Upper lobe of left lung (tissue), 6 donors: ENCODE measurements around the gene GALNT8. TPM values are rescaled to one million over a fixed set of nuclear protein-coding genes. Genes with fewer than 3 reads are reported as not detected.

Source experiments
- ATAC-seq, 2 donors: fragments of 200-7000 bp; cut with Tn5 transposase; one replicate each; pipeline ENCODE4 v1.9.1; 2022; ENCODE audit warnings: mild to moderate bottlenecking in 2 of 2, moderate library complexity in 2 of 2; ENCODE audit not compliant: low FRiP score in 2 of 2
- DNase-seq, 2 donors: peaks; one replicate each; pipeline ENCODE4 v3.0.0-alpha.2; 2019 to 2020
- H3K27ac ChIP-seq, 4 donors: fragments of 200-600 bp; sonication (generic); one replicate each; pipeline ENCODE4 v1.5.1; 2016 to 2019
- H3K27me3 ChIP-seq, 4 donors: fragments of 200-600 bp; sonication (generic); one replicate each; pipeline ENCODE4 v1.5.1; 2017 to 2019
- H3K36me3 ChIP-seq, 4 donors: fragments of 200-600 bp; sonication (generic); one replicate each; pipeline ENCODE4 v1.5.1; 2016 to 2019
- H3K4me1 ChIP-seq, 4 donors: fragments of 200-600 bp; sonication (generic); one replicate each; pipeline ENCODE4 v1.5.1; 2018 to 2019
- H3K4me3 ChIP-seq, 4 donors: fragments of 200-600 bp; sonication (generic); one replicate each; pipeline ENCODE4 v1.5.1; 2017 to 2019; ENCODE audit warnings: mild to moderate bottlenecking in 2 of 4, moderate library complexity in 1 of 4
- H3K9me3 ChIP-seq, 4 donors: fragments of 200-600 bp; sonication (generic); one replicate each; pipeline ENCODE4 v1.5.1; 2018 to 2019
- CTCF ChIP-seq, 6 experiments: fragments of 450-650 bp in 4 of 6; fragments of 200-600 bp in 2 of 6; sonication (generic) in 2 of 6; IDR thresholded peaks; one replicate each; pipeline ENCODE4 v1.5.1; 2016 to 2019; ENCODE audit warnings: antibody characterized with exemption in 6 of 6
- EP300 ChIP-seq, 4 donors: sonication (generic); formaldehyde crosslinking; IDR thresholded peaks; one replicate each; pipeline ENCODE4 v1.5.1; 2017; ENCODE audit warnings: antibody characterized with exemption in 4 of 4, control low read depth in 2 of 4
- POLR2A ChIP-seq, 4 donors: fragments of 450-650 bp; IDR thresholded peaks; one replicate each; pipeline ENCODE4 v1.5.1; 2016 to 2017; ENCODE audit warnings: antibody characterized with exemption in 4 of 4, mild to moderate bottlenecking in 2 of 4
- POLR2AphosphoS5 ChIP-seq, 2 donors: sonication (generic); formaldehyde crosslinking; IDR thresholded peaks; one replicate each; pipeline ENCODE4 v1.5.1; 2017; ENCODE audit warnings: antibody characterized with exemption in 2 of 2
- WGBS, 2 donors: methylation state at CpG; one replicate each; pipeline ENCODE4 v1.1.5; 2017 to 2018; 5-methylcytosine and 5-hydroxymethylcytosine counted together
- total RNA-seq, 6 donors: library from RNA; depleted of rRNA in 4 of 6; stranded (reverse); fragments of >200 nt in 4 of 6; gene quantifications; one replicate each; pipeline versions ENCODE4 v1.1.0 to v1.2.1, GENCODE V29; 2016 to 2021
- donor health status: DM: no; HTN: no; CAD: no; lungs with moderate emphysema.
- donor health status: DM: no; HTN: yes; CAD: no; lungs with severe emphysema.

The GALNT8 gene
- total RNA-seq, 6 donors from 2014 or later, result 0.14 to 0.94 (median 0.59) TPM; not detected in 1

GRCh38 chr12:4787965-4788364 is 67.8 kb downstream of the GALNT8 start:
- no peak overlapping the region for H3K4me3 ChIP-seq
- H3K27ac ChIP-seq, result no peak overlapping the region
- H3K9me3 ChIP-seq, result peaks cover 0 to 6% (median 0%) of the 10 kb centered on the region in 4 donors
- TF ChIP-seq EP300 (IDR thresholded peaks at IDR 0.05) (no peak), CTCF (IDR thresholded peaks at IDR 0.05) (no peak), POLR2AphosphoS5 (IDR thresholded peaks at IDR 0.05) (no peak), POLR2A (IDR thresholded peaks at IDR 0.05) (no peak)
- ATAC-seq (no peak), DNase-seq (no peak)
- no peaks in the 10 kb centered on the region for H3K27me3 ChIP-seq
- WGBS, 2 donors, result 72 to 76% methylated on average over 7 of the region's 7 CpGs
- no peaks in the 10 kb centered on the region for H3K4me1 ChIP-seq
- H3K36me3 ChIP-seq, result no peaks in the 10 kb centered on the region

- WGBS, 2 donors, result 91 to 94% methylated on average over 9 of the region's 9 CpGs
- no peak for TF ChIP-seq POLR2A (IDR thresholded peaks at IDR 0.05)
- no peak for TF ChIP-seq CTCF (IDR thresholded peaks at IDR 0.05)
- TF ChIP-seq POLR2AphosphoS5 (IDR thresholded peaks at IDR 0.05), result no peak
- TF ChIP-seq EP300 (IDR thresholded peaks at IDR 0.05), result no peak
- Histone ChIP-seq H3K36me3 (no peaks in the 10 kb centered on the region), H3K27me3 (no peaks in the 10 kb centered on the region), H3K9me3 (no peaks in the 10 kb centered on the region), H3K4me3 (no peak overlapping the region), H3K27ac (no peak overlapping the region), H3K4me1 (no peaks in the 10 kb centered on the region)
- DNase-seq (no peak), ATAC-seq (no peak)
These were observed 69.6 kb downstream of the GALNT8 start for GRCh38 chr12:4789776-4790175.

- no peak overlapping the region for H3K4me3 ChIP-seq
- WGBS, 2 donors, result 93 to 98% methylated on average over 3 of the region's 3 CpGs
- no peak for TF ChIP-seq CTCF (IDR thresholded peaks at IDR 0.05)
- TF ChIP-seq EP300 (IDR thresholded peaks at IDR 0.05), result no peak
- no peak for TF ChIP-seq POLR2AphosphoS5 (IDR thresholded peaks at IDR 0.05)
- no peak for TF ChIP-seq POLR2A (IDR thresholded peaks at IDR 0.05)
- H3K9me3 ChIP-seq, result no peaks in the 10 kb centered on the region
- no peak overlapping the region for H3K27ac ChIP-seq
- no peak for DNase-seq
- no peaks in the 10 kb centered on the region for H3K4me1 ChIP-seq
- H3K36me3 ChIP-seq, result no peaks in the 10 kb centered on the region
- ATAC-seq, result no peak
- no peaks in the 10 kb centered on the region for H3K27me3 ChIP-seq
These were observed 71.3 kb downstream of the GALNT8 start for GRCh38 chr12:4791497-4791896.

GRCh38 chr12:4794491-4794890 is 74.3 kb downstream of the GALNT8 start:
- no peak overlapping the region for H3K4me3 ChIP-seq
- no peaks in the 10 kb centered on the region for H3K27me3 ChIP-seq
- WGBS, 2 donors, result 60 to 66% methylated on average over 3 of the region's 3 CpGs
- no peaks in the 10 kb centered on the region for H3K36me3 ChIP-seq
- no peaks in the 10 kb centered on the region for H3K4me1 ChIP-seq
- TF ChIP-seq EP300 (IDR thresholded peaks at IDR 0.05) (no peak), POLR2A (IDR thresholded peaks at IDR 0.05) (no peak), CTCF (IDR thresholded peaks at IDR 0.05) (no peak), POLR2AphosphoS5 (IDR thresholded peaks at IDR 0.05) (no peak)
- no peak overlapping the region for H3K27ac ChIP-seq
- DNase-seq, result no peak
- ATAC-seq, result no peak
- H3K9me3 ChIP-seq, result no peaks in the 10 kb centered on the region

DNA sequence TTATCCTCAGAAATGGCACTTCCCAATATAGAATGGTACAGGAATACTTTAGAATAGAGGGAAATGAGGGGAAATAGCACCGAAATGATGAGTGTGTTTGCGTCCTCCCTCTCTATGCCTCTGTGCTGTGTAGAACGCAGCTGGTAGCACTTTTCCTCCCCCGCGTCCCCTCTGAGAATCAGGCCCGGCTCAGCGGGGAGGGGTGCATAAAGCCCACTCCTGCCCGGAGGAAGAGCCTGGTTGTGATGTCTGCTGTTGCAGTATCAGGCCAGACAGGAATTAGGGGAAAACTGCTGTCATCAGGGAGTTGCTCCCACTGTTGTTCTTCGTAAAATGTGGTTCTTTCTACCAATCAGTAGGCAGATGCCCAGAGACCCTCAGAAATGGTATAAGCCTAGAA is 76.0 kb downstream of the GALNT8 start:
- Histone ChIP-seq H3K4me1 (no peaks in the 10 kb centered on the region), H3K4me3 (no peak overlapping the region), H3K27ac (no peak overlapping the region), H3K9me3 (no peaks in the 10 kb centered on the region), H3K27me3 (no peaks in the 10 kb centered on the region), H3K36me3 (no peaks in the 10 kb centered on the region)
- WGBS, 2 donors, result 71 to 79% methylated on average over 9 of the region's 9 CpGs
- DNase-seq, result no peak
- ATAC-seq, result no peak
- TF ChIP-seq POLR2A (IDR thresholded peaks at IDR 0.05) (no peak), POLR2AphosphoS5 (IDR thresholded peaks at IDR 0.05) (no peak), CTCF (IDR thresholded peaks at IDR 0.05) (no peak), EP300 (IDR thresholded peaks at IDR 0.05) (no peak)
